Left lung (tissue), 10 donors: ENCODE measurements around the gene FREM3. TPM values are rescaled to one million over a fixed set of nuclear protein-coding genes. Genes with fewer than 3 reads are reported as not detected.
A peak's percentile ranks its signal among the peaks of the same experiment; 100 is the strongest.
"Not testable (repeated sequence)": the region's sequence is repeated elsewhere in the genome, so short reads cannot be mapped to it uniquely, and the experiment has no call there.

Source experiments
- ATAC-seq: fragments of 200-7000 bp; cut with Tn5 transposase; one replicate; pipeline ENCODE4 v1.9.1; 2020; ENCODE audit warnings: moderate library complexity
- DNase-seq, 4 donors: peaks; one replicate each; pipeline ENCODE4 v3.0.0-alpha.2; 2013 to 2020
- H3K27ac ChIP-seq, 2 donors: fragments of 200-600 bp; sonication (generic) in 1 of 2; one replicate each; pipeline versions ENCODE4 v1.5.0 to v1.8.0; 2020 to 2021
- H3K27me3 ChIP-seq, 2 donors: fragments of 200-600 bp; sonication (generic) in 1 of 2; one replicate each; pipeline versions ENCODE4 v1.5.0 to v1.8.0; 2020 to 2021
- H3K36me3 ChIP-seq, 2 donors: fragments of 200-600 bp; sonication (generic) in 1 of 2; one replicate each; pipeline versions ENCODE4 v1.5.0 to v1.8.0; 2020 to 2021
- H3K4me1 ChIP-seq, 2 donors: fragments of 200-600 bp; one replicate each; pipeline ENCODE4 v1.8.0; 2021
- H3K4me3 ChIP-seq, 2 donors: fragments of 200-600 bp; sonication (generic) in 1 of 2; one replicate each; pipeline versions ENCODE4 v1.5.0 to v1.8.0; 2020 to 2021; ENCODE audit warnings: mild to moderate bottlenecking in 1 of 2
- H3K9me3 ChIP-seq, 2 donors: fragments of 200-600 bp; sonication (generic) in 1 of 2; one replicate each; pipeline versions ENCODE4 v1.5.0 to v1.8.0; 2020 to 2021
- intact Hi-C, 2 donors: fragments of 100-400 bp; cut with DNase I; formaldehyde crosslinking; loops; one replicate each; pipeline versions ENCODE4 v1.11.2 to v1.14.2; 2022
- polyA plus RNA-seq, 6 donors: library from polyadenylated mRNA; unstranded; fragments of 120-200 nt; gene quantifications; one replicate each; pipeline ENCODE4 v1.2.1, GENCODE V29; 2013; ENCODE audit not compliant: insufficient read length in 6 of 6
- total RNA-seq, 2 donors: library from RNA; stranded (reverse); fragmentation: NEBNext Ultra II Directional; extraction: Animal tissue kit (Norgen Biotek cat#: 25700); gene quantifications; one replicate each; pipeline ENCODE4 v1.2.1, GENCODE V29; 2021
- TF ChIP-seq, protein P1 (sequence below), 2 donors: fragments of 200-600 bp; sonication (generic) in 1 of 2; IDR thresholded peaks; one replicate each; pipeline versions ENCODE4 v1.5.0 to v1.8.0; 2021; ENCODE audit warnings: antibody characterized with exemption in 2 of 2
- donor health status: DM: no; HTN: yes; CAD: no.
- donor health status: DM: no; HTN: no; CAD: no.

Gene FREM3
- total and polyA plus RNA-seq, 8 donors = 0.09 to 15.9 (median 9.8) TPM; not detected in 1

DNA sequence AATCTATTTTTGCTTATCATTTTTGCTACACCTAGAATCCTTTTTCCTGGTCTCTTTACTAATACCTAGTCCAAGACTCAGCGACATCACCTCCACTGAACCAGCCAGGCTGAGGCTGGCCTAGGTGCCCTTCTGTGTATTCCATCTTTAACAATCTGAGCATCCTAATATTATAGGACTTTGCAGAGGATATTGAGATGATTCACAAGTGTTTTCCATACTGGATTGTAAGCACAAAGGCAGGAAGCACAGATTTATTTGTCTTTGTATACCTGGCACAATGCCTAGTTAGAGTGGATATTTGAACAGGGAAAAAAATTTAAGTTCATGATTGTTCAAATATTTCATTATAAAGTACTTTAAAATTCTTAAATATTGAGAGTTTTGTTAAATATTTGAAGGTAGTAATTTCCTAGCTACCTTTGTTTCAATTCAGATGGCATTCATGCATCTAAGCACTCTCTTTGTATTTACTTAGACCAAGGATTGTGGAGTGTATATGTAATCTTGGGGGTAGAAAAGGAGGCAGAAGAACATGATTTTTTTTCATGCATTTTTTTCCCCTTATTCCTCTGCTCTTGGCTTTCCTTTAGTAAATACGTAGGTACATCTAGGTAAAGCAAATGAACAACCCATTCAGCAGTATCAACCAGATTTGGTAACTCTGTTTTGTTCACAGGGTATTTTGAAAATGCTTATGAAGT is 168.5 kb downstream of the FREM3 start:
- Histone ChIP-seq H3K27me3 (no peaks in the 10 kb centered on the region), H3K4me3 (no peak overlapping the region), H3K9me3 (no peaks in the 10 kb centered on the region), H3K27ac (peak overlapping the region; percentile 31 to 53), H3K36me3 (peaks cover 0 to 95% of the 10 kb centered on the region in 2 donors), H3K4me1 (peaks cover 8 to 21% of the 10 kb centered on the region in 2 donors)
- intact Hi-C loops = no loop called here
- TF ChIP-seq, protein P1, sequence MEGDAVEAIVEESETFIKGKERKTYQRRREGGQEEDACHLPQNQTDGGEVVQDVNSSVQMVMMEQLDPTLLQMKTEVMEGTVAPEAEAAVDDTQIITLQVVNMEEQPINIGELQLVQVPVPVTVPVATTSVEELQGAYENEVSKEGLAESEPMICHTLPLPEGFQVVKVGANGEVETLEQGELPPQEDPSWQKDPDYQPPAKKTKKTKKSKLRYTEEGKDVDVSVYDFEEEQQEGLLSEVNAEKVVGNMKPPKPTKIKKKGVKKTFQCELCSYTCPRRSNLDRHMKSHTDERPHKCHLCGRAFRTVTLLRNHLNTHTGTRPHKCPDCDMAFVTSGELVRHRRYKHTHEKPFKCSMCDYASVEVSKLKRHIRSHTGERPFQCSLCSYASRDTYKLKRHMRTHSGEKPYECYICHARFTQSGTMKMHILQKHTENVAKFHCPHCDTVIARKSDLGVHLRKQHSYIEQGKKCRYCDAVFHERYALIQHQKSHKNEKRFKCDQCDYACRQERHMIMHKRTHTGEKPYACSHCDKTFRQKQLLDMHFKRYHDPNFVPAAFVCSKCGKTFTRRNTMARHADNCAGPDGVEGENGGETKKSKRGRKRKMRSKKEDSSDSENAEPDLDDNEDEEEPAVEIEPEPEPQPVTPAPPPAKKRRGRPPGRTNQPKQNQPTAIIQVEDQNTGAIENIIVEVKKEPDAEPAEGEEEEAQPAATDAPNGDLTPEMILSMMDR (IDR thresholded peaks at IDR 0.05) = no peak
- peak in 1 of 4 donors; percentile 16 for DNase-seq
- peak; percentile 65 for ATAC-seq

DNA sequence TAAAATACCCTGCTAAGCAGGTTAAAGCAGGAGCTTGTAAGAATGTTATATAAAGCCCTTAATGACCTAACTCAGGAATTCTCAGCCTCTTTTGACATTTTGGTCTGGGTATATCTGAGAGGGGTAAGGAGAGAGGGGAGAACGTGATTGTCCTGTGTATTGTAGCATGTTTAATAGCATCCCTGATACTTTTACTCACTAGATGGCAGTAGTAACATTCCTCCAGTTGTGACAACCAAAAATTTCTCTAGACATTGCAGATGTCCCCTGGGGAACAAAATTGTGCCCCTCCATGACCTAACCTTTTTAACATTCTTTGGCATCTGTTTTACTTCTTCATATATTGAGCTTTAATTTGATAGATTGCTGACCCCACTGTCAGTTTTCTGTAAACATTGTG is 169.1 kb downstream of the FREM3 start:
- intact Hi-C loops = no loop called here
- H3K27ac ChIP-seq = peak overlapping the region; percentile 31 to 53

DNA sequence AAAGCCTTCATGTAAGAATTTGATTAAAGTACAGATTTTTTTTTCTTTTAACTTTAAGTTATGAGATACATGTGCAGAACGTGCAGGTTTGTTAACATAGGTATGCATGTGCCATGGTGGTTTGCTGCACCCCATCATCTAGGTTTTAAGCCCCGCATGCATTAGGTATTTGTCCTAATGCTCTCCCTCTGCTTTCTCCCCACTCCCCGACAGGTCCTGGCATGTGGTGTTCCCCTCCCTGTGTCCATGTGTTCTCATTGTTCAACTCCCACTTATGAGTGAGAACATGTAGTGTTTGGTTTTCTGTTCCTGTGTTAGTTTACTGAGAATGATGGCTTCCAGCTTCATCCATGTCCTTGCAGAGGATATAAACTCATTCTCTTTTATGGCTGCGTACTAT is 172.4 kb downstream of the FREM3 start:
- DNase-seq, intact Hi-C loops, H3K27me3 ChIP-seq, H3K4me3 ChIP-seq, H3K27ac ChIP-seq, ATAC-seq, H3K9me3 ChIP-seq: not testable (repeated sequence)
- Histone ChIP-seq H3K36me3 (peaks cover 3 to 93% of the 10 kb centered on the region in 2 donors), H3K4me1 (peaks cover 8 to 29% of the 10 kb centered on the region in 2 donors)

More for the DNA sequence above, 169.1 kb downstream of the FREM3 start:
- no peaks in the 10 kb centered on the region for H3K9me3 ChIP-seq
- ATAC-seq (peak; percentile 75), DNase-seq (no peak)
- H3K36me3 ChIP-seq = peaks cover 0 to 95% of the 10 kb centered on the region in 2 donors
- H3K4me3 ChIP-seq = no peak overlapping the region
- no peaks in the 10 kb centered on the region for H3K27me3 ChIP-seq
- peaks cover 8 to 21% of the 10 kb centered on the region in 2 donors for H3K4me1 ChIP-seq
- TF ChIP-seq, protein P1 (IDR thresholded peaks at IDR 0.05) = peak in 1 of 2 donors; percentile 30

Other genes with a start within 250 kb of the FREM3 start
- gene SMARCA5, start 187.0 kb downstream of the FREM3 start, total RNA-seq = 10 to 100 TPM; 52.4 to 93.8 TPM
- gene SMARCA5, start 187.0 kb downstream of the FREM3 start, polyA plus RNA-seq = 100 to 1,000 TPM; 246 to 348 (median 299) TPM
- 1 to 10 TPM; 1.2 to 2.4 TPM for gene GYPE, start 204.9 kb upstream of the FREM3 start, total RNA-seq
- gene GYPE, start 204.9 kb upstream of the FREM3 start, polyA plus RNA-seq = 10 to 100 TPM; 14.1 to 23.1 (median 16.9) TPM